ENCODE data around the gene SPATS2L.

Gene SPATS2L

DNA sequence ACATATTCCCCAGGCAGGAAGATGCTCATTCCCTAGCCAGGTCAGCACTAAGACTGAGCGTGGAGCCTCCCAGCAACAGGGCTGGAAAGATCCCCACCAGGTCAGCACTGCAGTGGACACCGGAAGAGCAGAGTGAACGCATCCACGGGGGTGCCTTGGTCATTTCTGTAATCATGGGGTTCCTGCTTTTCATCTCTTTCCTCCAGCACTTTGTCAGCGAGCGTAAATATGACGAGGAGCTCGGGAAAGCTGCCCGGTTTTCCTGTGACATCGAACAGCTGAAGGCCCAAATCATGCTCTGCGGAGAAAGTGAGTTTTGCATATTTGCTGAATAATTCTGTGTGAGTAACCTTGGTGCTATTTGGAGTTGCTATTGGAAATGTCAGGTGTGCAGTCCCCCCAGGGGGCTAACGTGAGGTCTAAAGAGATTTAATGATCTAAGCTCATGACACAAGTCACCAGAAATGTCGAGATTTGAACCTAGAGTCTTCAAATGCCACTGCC is 163.3 kb downstream of the SPATS2L start:
- DNase-seq (ENCODE audit: low read depth) = no peak

DNA sequence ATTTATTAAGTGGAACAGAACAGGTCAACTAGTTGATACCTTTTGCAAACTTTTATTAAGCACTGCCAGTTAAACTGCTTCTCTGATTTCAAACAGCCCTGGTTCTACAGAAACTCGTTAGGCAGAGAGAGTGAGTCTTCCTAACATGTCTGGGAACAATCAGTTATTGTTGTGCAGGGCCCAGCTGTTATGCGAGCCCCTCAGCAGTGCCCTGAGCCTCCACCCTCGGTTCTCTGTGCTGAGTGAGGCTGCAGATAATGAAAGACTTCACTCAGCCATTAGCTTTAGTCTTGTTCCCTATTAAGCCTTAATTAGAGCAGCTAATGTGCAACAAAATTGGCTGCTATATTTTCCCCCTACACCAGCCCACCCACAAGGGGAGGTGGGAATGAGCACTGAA is 163.7 kb downstream of the SPATS2L start:
- DNase-seq (ENCODE audit: low read depth) = no peak

DNA sequence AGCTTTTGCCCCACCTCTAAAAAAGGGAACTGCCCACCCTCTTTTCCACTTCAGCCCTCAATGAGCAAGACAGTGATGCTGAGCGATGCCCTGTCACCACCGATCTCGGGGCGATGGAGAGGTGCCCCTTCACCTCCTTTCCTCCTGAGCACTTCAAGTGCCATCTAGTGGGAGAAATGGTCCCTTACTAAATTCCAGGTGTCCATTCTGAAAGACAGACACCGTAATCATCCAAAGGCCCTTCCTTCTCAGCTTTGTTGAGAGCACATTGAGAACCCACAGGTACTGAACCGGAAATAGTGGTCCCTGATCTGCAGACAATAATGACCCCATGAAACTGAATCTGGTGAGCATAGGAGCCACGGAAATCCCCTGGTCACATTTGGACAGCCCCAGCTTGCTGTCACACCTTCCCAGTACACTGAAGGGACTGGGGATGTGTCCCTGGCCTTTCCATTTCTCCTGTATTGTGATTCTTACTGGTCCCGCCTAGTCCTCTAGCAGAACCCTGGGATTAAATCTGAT is 164.9 kb downstream of the SPATS2L start:
- DNase-seq (ENCODE audit: low read depth) = no peak

DNA sequence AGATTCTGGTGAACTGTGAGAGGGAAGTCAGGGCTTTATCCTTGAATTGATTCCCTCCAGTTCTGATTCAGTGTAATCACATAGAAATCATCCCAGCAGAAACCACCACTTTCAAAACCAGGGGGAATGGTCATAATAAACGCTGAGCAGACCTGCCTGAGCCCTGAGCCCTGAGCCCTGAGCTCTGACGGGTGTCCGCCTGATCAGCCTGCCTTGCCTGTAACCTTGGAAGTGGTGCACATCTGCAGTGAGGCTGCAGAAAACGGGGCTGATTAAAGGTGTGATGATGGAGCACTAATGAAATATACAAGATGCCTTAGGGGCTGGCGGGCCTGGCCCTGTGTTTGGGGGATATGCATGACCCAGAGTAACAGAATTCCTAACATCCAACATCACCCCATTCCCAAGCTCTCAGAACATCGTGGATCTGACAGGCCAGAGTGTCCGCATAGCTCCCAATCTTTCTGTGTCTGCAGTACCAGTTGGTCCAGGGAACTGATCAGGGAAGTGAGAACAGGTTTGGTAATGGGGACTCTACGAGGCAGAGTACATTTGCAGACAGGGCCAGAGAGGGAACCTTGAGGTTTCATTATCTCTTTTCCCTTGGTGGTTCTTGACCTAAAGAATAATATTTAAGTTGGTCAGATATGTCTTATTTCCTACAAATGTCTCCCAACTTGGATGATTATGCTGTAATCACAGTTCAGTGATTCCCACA is 165.6 kb downstream of the SPATS2L start:
- no peak for DNase-seq (ENCODE audit: low read depth)

DNA sequence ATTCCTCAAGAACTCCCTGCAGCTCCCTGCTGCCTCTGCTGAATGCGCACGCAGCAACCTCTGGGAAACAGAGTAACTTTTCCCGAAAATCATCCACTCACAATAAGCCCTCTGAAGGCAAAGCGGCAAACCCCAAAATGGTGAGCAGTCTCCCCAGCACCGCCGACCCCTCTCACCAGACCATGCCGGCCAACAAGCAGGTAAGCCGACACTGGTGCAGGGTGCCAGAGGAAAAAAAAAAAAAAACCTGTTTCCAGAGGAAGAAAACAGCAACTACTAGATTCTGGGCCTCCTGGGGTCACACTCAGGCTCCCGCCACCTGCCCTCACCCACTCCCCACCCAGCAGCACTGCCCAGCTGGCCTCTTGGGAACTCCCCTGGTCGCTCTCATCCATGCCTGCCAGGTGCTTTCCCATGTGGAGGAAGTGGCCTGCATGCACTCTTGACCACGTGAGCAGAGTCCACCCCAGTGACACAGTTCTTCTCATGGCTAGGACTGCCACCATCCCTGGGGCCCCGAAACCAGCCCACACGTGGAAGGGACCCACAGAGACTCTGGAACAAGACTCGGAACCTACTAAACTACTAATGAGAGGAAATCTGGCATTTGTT is 166.5 kb downstream of the SPATS2L start:
- DNase-seq (ENCODE audit: low read depth) = no peak

DNA sequence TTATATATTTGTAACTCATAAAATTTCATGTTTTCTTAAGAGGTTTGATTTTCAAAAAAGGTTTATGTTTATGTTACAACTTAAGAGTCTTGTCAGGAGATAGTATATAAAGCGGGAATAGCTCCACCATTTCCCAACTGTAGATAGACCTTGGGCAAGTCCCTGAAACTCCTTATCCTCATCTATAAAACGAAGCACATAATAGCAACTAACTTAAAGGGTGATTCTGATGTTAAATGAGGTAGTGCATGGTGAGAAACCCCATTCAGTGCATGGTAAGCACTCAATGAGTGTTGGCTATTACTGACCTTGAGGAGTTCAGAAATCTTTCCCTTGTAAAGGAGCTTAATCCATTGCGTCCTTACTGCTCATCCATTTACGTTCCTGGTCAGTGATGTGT is 169.3 kb downstream of the SPATS2L start:
- DNase-seq (ENCODE audit: low read depth) = no peak

DNA sequence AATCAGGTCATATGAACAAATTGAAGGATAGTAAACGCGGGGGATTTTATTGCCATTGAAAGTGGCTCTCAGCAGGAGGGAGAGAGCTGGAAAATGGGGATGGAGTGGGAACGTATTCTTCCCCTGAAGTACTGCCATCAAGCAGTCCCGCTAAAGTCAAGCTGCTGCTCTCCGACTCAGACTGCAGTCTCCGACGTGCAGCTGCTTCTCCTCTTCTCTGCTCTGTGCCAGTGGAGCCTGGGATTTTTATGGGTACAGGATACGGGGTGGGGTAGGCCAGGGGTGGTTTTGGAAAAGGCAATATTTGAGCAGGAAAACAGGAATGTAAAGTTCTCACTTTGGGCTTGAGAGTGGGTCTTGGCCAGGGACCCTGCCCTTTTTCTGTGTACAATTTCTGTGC is 170.3 kb downstream of the SPATS2L start:
- no peak for DNase-seq (ENCODE audit: low read depth)

DNA sequence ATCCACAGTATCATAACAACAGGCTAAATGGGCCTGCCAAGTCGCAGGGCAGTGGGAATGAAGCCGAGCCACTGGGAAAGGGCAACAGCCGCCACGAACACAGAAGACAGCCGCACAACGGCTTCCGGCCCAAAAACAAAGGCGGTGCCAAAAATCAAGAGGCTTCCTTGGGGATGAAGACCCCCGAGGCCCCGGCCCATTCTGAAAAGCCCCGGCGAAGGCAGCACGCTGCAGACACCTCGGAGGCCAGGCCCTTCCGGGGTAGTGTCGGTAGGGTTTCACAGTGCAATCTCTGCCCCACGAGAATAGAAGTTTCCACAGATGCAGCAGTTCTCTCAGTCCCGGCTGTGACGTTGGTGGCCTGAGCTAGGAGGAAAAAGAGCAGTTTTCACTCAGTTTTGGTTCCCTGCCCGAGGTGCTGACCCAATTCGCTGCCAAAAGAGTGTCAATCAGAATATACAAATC is 171.2 kb downstream of the SPATS2L start:
- no peak for DNase-seq (ENCODE audit: low read depth)

DNA sequence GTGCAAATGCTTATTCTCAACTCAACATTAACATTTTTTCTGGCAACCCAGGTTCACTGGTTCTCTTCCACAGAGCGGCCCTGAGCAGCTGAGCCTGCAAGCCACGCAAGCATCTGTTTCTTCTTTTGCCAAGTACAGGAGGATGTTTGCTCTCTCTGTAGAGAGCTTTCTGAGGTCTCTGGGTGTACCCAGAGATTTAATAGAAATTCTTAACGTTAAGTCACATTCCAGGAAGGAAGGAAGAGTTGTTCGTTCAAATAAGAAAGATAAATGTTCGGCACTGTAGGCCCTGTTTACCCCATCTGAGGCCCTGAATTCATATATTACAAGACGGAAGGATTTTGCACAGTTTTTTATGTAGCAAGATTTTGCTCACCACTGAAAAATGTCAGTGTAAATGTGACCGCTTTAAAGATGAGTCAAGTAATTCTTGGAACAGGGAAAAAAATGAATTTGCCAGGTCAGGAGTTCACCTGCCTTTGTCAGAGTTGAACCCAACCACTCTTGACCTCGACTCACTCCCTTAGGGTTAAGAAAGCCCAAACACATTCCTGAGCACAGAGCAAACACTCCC is 173.3 kb downstream of the SPATS2L start:
- DNase-seq (ENCODE audit: low read depth) = no peak

DNA sequence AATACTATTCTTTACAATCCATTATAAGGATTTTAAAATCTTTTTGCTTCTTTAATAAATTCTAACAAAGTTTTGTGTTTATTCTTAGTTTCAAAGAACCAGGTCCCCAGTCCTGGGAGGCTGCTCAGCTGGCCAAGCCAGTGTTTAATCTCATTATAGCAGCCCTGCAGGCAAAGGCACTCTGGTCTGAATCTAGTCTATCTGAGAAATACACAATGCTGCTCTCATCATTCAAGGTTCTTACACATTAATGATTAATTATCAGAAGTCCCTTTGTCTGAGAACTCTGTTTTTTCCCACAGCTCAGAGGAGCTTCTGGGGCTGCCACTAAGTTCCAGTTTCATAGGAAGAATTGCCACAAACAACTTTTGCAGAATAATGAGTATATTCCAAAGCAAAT is 175.7 kb downstream of the SPATS2L start:
- DNase-seq (ENCODE audit: low read depth) = no peak

DNA sequence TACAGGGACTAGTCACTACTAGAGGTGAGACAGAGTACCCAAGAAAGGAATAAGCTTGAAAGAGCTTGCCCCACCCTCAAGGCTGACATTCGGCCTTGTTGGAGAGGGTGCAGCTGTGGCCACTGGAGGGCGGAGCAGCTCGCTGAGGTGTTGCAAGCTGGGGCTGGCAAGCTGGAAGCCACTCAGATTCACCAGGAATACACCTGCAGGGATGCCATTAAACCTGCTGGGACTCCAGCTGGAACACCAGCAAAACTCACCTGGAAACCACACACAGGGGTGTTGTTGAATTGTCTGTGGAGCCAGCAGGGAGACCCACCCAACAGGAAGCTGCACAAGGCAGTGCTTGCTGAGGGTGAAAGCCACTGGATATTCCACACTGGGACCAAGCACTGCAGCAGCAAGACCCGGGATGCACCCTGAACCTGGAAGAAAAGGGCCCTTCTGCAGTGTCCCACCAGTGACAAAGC is 177.3 kb downstream of the SPATS2L start:
- no peak for DNase-seq (ENCODE audit: low read depth)

DNA sequence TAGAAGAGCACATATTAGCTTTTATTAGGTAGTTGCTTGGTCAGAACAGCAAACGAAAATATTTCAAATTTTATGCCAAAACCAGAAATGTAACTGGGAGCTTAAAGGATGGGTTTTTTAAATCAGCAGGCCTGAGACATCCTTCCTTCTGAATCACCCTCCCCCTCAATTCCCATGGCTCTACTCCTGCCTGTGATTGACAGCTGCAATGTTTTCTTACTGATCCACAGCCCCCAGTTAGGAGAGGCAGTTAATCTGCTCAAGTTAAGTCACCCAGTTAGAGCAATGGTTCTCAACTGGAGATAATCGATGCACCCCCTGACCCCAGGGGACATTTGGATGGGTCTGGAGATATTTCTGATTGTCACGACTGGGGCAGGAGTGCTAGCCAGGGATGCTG is 178.4 kb downstream of the SPATS2L start:
- no peak for DNase-seq (ENCODE audit: low read depth)

DNA sequence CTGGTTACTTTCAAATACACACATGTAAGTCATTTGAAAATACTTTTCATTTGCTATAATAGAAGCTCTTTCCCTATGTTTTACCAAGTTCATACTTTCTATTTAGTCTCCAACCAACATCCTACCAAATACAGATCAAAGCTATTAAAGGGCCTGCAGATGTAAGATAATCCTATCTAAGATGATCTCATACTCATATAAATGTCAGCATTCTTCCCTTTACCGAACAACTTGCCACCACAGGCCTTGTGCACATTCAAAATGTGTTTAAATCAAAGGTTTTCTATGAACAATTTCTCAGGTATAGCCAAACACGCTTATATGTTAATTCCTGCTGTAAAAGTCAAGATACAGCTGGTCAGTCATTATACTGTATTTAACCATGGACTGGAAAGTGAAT is 180.0 kb downstream of the SPATS2L start:
- DNase-seq (ENCODE audit: low read depth) = no peak

DNA sequence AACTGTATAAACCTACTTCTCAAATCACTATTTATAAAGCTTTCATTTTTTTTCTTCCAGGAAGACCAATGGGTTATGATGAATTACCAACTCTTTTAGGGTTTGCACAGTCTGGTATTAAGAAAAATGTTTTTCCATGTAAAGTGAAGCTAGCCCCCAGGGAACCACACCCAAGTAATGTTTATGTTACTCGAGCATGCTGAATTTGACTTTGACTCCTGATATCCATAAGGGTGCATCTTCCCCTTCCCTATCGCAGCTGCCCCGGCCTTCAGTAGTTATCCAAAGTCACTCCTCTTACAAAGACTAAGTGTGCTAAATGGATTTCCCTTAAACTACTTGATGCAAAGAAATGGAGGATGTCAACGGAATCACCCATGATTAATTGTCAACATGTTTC is 181.7 kb downstream of the SPATS2L start:
- DNase-seq (ENCODE audit: low read depth) = no peak

DNA sequence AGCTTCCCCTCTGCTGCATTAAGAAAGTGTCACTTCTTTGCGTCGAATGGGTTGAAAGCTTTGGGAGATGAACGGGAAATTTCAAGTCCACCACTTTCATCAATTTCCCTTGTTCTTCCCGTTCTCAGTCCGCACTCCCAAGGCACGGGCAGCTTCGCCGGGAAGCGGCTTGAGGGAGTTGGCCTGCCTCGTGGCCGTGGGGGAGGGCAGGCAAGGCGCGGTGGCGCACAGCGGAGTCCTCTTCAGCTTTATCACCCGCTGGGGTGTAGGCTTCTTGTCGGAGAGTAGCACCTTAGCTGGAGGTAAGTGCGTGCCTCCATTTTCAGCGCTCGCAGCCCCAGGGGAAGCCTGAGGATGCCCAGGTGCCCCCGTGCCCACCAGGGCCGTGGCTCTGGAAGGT is 183.5 kb downstream of the SPATS2L start:
- no peak for DNase-seq (ENCODE audit: low read depth)

DNA sequence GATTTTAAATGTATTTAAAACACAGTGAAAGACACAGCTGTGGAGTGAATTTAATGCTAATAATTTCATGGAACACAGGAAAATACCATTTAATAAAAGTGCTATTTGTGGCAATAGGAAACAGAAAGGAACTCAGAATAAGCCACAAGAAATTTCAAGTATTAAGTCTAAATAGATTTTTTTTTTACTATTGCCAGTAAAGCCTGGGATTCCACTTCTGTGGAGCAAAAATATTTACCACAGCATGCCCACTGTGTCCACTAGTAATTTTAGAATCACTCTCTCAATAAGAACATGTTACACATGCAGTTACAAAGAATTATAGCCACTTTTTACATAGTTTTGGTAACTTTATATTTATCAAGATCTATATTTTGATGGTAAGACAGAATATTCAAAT is 186.2 kb downstream of the SPATS2L start:
- DNase-seq (ENCODE audit: low read depth) = no peak

DNA sequence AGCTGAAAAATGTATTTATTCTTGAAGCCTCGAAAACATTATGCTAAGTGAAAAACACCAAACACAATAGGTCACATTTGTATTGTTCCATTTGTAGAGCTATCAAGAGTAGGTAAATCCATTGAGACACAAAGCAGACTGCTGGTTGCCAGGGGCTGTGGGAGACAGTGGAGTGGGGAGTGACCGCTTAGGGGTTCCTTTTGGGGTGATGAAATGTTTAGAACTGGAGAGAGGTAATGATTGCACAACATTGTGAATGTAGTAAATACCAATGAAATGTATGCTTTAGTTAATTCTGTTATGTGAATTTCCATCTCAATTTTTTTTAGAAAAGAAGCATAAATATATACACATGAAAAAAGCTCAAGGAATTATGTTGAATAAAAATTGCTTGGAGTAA is 187.6 kb downstream of the SPATS2L start:
- no peak for DNase-seq (ENCODE audit: low read depth)

DNA sequence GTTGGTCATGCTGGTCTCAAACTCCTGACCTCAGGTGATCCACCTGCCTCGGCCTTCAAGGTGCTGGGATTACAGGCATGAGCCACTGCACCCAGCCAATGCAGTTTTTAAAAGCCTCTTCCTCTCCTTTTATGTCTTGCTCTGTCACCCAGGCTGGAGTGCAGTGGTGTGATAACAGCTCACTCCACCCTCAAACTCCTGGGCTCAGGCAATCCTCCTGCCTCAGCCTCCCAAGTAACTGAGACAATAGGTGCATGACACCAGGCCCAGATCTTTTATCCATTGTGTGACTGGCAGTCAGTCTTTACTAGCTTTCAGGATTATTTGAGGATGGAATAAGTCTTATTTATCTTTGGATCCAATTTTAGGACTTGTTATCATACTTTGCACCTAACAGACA is 190.2 kb downstream of the SPATS2L start:
- DNase-seq (ENCODE audit: low read depth) = no peak

DNA sequence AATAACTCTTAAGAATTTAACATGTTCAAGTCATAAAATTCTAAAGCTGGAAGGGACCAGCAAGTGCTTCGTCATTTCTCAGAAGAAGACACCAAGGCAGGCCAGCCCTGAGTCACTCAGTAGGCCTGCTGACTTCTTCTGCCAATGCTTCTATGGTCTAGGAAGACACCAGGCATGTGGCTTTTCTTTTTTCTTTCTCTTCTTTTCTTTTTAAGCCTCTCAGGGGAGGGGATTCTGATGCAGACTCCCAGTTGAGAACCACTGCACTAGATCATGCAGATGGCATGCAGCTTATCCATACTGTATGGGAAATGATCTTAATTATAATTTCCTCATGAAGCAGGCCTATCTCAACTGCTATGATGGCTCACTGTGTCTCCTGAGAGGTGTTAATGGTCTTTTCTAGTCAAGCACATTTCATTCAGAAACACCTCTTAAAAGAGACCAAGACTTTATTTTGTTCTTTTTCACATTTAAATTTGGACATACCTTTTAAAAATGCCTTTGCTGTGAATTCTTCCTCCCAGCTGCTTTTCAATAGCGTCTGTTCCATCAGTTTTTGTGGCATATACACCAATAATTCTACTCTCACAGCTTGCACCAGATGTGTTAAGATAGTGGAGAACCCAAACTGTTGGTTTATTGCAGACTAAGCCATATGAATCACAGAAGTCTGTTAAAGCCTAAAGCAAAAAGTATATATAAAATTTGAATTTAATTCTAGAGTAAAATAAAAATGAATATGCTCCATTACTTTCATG is 192.1 kb downstream of the SPATS2L start:
- DNase-seq (ENCODE audit: low read depth) = no peak

DNA sequence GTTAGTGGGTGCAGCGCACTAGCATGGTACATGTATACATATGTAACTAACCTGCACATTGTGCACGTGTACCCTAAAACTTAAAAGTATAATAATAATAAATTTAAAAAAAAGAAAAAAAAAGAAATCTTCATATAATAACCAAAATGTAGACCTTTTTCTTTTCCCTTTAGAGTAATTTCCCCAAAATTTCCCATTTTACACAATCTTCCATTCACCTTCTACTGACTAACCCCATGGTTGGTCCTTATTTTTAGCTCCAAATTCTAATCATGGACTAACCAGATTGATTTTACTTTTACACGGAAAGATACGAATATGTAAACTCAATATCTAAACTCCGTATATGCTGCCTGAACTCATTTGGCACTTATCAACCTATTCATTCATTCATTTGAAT is 195.7 kb downstream of the SPATS2L start:
- DNase-seq (ENCODE audit: low read depth) = no peak

DNA sequence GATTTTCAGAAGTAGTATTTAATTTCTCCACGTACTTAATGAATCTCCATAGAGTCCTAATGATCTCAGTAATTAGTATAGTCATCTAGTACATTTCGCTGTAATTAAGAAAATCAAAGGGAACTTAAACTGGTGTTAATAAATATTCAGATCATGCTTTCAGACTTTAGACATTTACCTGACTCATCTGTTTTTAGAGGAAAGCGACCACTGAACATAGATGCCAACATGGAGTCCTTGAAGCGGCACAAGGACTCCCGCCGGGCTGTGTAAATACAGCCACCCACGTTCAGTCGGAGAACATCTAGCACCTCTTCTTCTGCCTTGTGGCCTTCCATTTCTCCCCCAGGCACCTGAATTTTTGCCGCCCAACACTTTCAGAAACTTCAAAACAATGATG is 200.2 kb downstream of the SPATS2L start:
- DNase-seq (ENCODE audit: low read depth) = no peak

DNA sequence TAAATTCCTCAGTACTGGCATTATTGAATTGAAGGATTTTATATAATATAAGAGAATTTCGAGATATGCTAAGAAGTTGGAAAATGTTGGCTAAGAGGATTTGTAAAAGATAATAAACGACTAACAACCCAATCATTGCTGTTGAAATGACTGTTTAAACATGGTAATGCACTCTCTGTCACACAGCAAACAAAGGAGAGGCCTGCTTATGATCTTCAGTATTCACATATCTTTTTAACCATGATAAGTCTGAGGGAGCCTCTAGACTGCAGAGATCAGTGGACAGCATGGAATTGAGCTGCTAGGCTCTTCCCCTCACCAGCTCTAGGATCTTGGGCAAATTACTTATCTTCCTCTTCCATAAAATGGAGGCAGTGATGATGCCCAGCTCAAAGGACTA is 200.7 kb downstream of the SPATS2L start:
- DNase-seq (ENCODE audit: low read depth) = no peak

Data from stimulated activated CD8-positive, alpha-beta memory T cell treated with anti-CD3 and anti-CD28 coated beads, Interleukin-7, amount 100 ng/mL, for 24 hours (primary cell).